ENCODE results near the gene MAGI1.

DNA sequence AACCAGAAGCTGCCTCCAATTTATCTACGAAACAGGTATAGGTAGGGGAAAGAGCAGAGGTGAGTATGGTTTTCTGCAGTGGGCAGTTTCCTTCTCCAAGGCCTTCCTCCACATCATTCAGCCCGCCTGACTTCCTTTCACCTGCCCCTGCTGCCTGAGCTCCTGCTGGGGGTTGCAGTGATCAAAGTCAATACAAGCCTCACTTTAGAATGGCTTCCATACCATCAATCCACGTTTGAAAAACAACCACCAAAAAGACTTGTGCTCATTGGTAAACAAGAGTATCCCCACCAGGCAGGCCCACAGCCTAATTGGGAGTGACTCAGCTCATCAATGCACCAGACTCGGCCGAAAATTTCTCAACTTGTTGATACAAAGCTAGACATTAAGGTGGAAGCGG, 159.9 kb downstream of the MAGI1 start:
- TF ChIP-seq, protein P1, sequence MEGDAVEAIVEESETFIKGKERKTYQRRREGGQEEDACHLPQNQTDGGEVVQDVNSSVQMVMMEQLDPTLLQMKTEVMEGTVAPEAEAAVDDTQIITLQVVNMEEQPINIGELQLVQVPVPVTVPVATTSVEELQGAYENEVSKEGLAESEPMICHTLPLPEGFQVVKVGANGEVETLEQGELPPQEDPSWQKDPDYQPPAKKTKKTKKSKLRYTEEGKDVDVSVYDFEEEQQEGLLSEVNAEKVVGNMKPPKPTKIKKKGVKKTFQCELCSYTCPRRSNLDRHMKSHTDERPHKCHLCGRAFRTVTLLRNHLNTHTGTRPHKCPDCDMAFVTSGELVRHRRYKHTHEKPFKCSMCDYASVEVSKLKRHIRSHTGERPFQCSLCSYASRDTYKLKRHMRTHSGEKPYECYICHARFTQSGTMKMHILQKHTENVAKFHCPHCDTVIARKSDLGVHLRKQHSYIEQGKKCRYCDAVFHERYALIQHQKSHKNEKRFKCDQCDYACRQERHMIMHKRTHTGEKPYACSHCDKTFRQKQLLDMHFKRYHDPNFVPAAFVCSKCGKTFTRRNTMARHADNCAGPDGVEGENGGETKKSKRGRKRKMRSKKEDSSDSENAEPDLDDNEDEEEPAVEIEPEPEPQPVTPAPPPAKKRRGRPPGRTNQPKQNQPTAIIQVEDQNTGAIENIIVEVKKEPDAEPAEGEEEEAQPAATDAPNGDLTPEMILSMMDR (conservative IDR thresholded peaks at IDR 0.05): no peak
- no peak for TF ChIP-seq ZFX (IDR thresholded peaks at IDR 0.05)

All from C4-2B (cell line).